Peyer's patch (tissue), 4 donors: ENCODE measurements around the gene GABRG3.

Source experiments
- POLR2A ChIP-seq, 2 donors: fragments of 450-650 bp; IDR thresholded peaks; one replicate each; pipeline ENCODE4 v1.5.1; 2017; ENCODE audit warnings: antibody characterized with exemption in 2 of 2, mild to moderate bottlenecking in 2 of 2, moderate library complexity in 2 of 2
- TF ChIP-seq, protein P1 (sequence below), 6 experiments: fragments of 450-650 bp in 4 of 6; fragments of 200-600 bp in 2 of 6; sonication (generic) in 1 of 6; IDR thresholded peaks; one replicate each; pipeline ENCODE4 v1.5.1; 2017 to 2019; ENCODE audit warnings: antibody characterized with exemption in 6 of 6, mild to moderate bottlenecking in 3 of 6, moderate library complexity in 1 of 6

DNA sequence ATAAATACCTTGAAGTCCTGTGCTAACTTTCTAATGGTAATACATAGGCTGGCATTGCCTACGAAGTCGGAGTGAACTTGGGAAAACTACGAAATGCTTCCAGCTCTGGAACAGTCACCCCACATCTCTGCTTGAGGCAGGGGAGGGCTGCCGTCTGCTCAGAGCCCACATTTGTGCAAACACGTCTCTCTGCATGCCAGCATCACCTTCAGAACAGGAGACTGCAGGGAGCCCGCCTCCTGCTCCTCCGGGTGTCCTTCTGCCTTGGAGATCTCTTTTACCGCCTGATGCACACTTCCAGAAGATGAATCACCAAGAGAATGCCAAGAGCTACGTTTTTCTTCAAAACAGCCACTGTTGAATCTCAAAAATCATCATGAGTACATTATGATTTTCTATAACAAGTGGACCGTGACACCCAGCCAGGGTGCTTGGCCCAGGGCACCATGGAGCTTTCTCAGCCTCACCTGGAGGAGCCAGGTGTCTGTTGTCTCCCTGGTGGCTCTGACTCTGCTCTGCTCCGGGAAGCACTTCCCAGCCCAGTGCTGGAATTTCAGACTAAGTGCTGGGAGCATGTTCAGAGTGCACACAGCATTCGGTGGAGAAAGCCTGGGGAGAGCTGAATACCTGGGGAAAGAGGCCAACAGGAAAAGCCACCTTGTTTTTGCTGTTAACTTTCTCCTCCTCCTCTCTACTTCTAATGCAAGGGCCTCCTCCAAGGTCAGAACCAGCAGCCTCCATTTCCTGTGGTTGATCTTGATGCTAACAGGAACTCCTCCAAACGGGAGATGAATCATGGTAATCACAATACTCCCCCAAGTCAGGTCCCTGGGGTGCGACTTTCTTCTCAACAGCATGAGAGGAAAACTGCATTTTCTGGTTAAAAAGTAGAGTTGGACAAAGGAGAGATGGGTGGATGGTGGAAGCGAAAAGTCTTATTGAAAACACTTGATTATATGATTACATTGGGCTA lies 467.7 kb downstream of the GABRG3 start:
- TF ChIP-seq, protein P1, sequence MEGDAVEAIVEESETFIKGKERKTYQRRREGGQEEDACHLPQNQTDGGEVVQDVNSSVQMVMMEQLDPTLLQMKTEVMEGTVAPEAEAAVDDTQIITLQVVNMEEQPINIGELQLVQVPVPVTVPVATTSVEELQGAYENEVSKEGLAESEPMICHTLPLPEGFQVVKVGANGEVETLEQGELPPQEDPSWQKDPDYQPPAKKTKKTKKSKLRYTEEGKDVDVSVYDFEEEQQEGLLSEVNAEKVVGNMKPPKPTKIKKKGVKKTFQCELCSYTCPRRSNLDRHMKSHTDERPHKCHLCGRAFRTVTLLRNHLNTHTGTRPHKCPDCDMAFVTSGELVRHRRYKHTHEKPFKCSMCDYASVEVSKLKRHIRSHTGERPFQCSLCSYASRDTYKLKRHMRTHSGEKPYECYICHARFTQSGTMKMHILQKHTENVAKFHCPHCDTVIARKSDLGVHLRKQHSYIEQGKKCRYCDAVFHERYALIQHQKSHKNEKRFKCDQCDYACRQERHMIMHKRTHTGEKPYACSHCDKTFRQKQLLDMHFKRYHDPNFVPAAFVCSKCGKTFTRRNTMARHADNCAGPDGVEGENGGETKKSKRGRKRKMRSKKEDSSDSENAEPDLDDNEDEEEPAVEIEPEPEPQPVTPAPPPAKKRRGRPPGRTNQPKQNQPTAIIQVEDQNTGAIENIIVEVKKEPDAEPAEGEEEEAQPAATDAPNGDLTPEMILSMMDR (IDR thresholded peaks at IDR 0.05), result no peak
- TF ChIP-seq POLR2A (IDR thresholded peaks at IDR 0.05), result no peak
